SK-N-MC (cell line): ENCODE measurements around the gene PDZD7.

ENCODE experiments used
- EZH2 ChIP-seq: fragments of 200-600 bp; sonication (generic); IDR thresholded peaks from one replicate; pipeline ENCODE4 v1.6.1; 2017; ENCODE audit warnings: antibody characterized with exemption
- POLR2AphosphoS5 ChIP-seq: IDR thresholded peaks from 2 replicates; pipeline ENCODE4 v1.6.1; 2012; ENCODE audit warnings: mild to moderate bottlenecking, low read depth, low read length, borderline replicate concordance

GRCh38 chr10:101047961-101048892 is 17.3 kb upstream of the PDZD7 start:
- no peak for TF ChIP-seq EZH2
- no peak for TF ChIP-seq POLR2AphosphoS5
